Activated CD8-positive, alpha-beta T cell treated with anti-CD3 and anti-CD28 coated beads, Interleukin-2, amount 10 ng/mL, durations not matched to agents 7 days and 5 days (primary cell): ENCODE measurements around the gene ZC3H12A. TPM values are rescaled to one million over a fixed set of nuclear protein-coding genes. Genes with fewer than 3 reads are reported as not detected.

ENCODE experiments used
- ATAC-seq: fragments of 150-1000 bp; cut with Tn5 transposase; one replicate; pipeline ENCODE4 v1.10.0; 2021; ENCODE audit warnings: moderate library complexity
- CTCF ChIA-PET: fragments of 350-600 bp; sonication (Branson Sonifier 250); formaldehyde crosslinking; loops from one replicate; lab custom pipeline; 2021; ENCODE audit warnings: antibody characterized with exemption; lab: Charles Lee
- POLR2A ChIA-PET: fragments of 350-600 bp; sonication (Branson Sonifier 250); formaldehyde crosslinking; loops from one replicate; lab custom pipeline; 2021; ENCODE audit warnings: antibody characterized with exemption; lab: Charles Lee
- DNase-seq: peaks from one replicate; pipeline ENCODE4 v3.0.0-alpha.2; 2020
- H3K27ac Mint-ChIP-seq: one replicate; pipeline ENCODE4 v1.8.0; 2021; ENCODE audit warnings: mild to moderate bottlenecking, mixed read lengths
- H3K27me3 Mint-ChIP-seq: one replicate; pipeline ENCODE4 v1.8.0; 2021; ENCODE audit warnings: low read depth, mixed read lengths
- H3K36me3 Mint-ChIP-seq: one replicate; pipeline ENCODE4 v1.8.0; 2021; ENCODE audit warnings: low read depth, mixed read lengths
- H3K4me1 Mint-ChIP-seq: one replicate; pipeline ENCODE4 v1.8.0; 2021; ENCODE audit warnings: low read depth, mixed read lengths
- H3K4me3 Mint-ChIP-seq: one replicate; pipeline ENCODE4 v1.8.0; 2021; ENCODE audit warnings: mild to moderate bottlenecking, mixed read lengths
- H3K9me3 Mint-ChIP-seq: one replicate; pipeline ENCODE4 v1.8.0; 2022; ENCODE audit warnings: mixed read lengths; ENCODE audit not compliant: insufficient read depth
- total RNA-seq, 2 experiments: library from RNA; stranded (reverse); gene quantifications; one replicate each; pipeline ENCODE4 v1.2.3, GENCODE V29; 2021

Gene ZC3H12A
- total RNA-seq, 2 experiments from 2014 or later = 15.1 to 17.8 TPM

GRCh38 chr1:37485902-37486679, 11.7 kb downstream of the ZC3H12A start:
- no peak overlapping the region for H3K4me3 Mint-ChIP-seq
- peak overlapping the region; percentile 84 for H3K27ac Mint-ChIP-seq
- H3K36me3 Mint-ChIP-seq = peaks cover 31% of the 10 kb centered on the region
- no peaks in the 10 kb centered on the region for H3K9me3 Mint-ChIP-seq
- ChIA-PET CTCF (interaction anchor here (0.6 to 11.1 kb wide), 16 partner anchors 11 to 1263 kb away, joined by 3 to 269 read pairs (median 11); partner anchors contain the start of genes CDCA8, SNIP1 and ZC3H12A), POLR2A (interaction anchor here (1.1 to 4.4 kb wide), 6 partner anchors 11 to 37 kb away, joined by 3 to 49 read pairs (median 3); partner anchors contain the start of genes MEAF6 and ZC3H12A)
- no peak for DNase-seq
- H3K4me1 Mint-ChIP-seq = peaks cover 26% of the 10 kb centered on the region
- no peak for ATAC-seq
- H3K27me3 Mint-ChIP-seq = no peaks in the 10 kb centered on the region

- ATAC-seq = peak; percentile 63
- Mint-ChIP-seq H3K9me3 (no peaks in the 10 kb centered on the region), H3K36me3 (peaks cover 23% of the 10 kb centered on the region), H3K4me3 (no peak overlapping the region), H3K4me1 (peaks cover 17% of the 10 kb centered on the region), H3K27ac (peak overlapping the region; percentile 84), H3K27me3 (no peaks in the 10 kb centered on the region)
- ChIA-PET CTCF (interaction anchor here (0.6 to 11.1 kb wide), 32 partner anchors 12 to 1011 kb away, joined by 3 to 269 read pairs (median 8); partner anchors contain the start of genes CDCA8, MEAF6, SNIP1 and ZC3H12A), POLR2A (interaction anchor here (0.9 to 4.4 kb wide), 10 partner anchors 8 to 37 kb away, joined by 3 to 49 read pairs (median 3); partner anchors contain the start of genes MEAF6 and ZC3H12A)
- peak; percentile 82 for DNase-seq
Measured at GRCh38 chr1:37486680-37487618, 12.6 kb downstream of the ZC3H12A start.

GRCh38 chr1:37487619-37487984, 13.2 kb downstream of the ZC3H12A start:
- Mint-ChIP-seq H3K4me1 (peaks cover 15% of the 10 kb centered on the region), H3K4me3 (no peak overlapping the region), H3K9me3 (no peaks in the 10 kb centered on the region), H3K27me3 (no peaks in the 10 kb centered on the region), H3K36me3 (peaks cover 18% of the 10 kb centered on the region), H3K27ac (peak overlapping the region; percentile 84)
- ChIA-PET POLR2A (interaction anchor here (0.9 to 4.4 kb wide), 8 partner anchors 9 to 38 kb away, joined by 3 to 49 read pairs (median 3); partner anchors contain the start of genes MEAF6 and ZC3H12A), CTCF (interaction anchor here (0.7 to 11.1 kb wide), 29 partner anchors 12 to 1012 kb away, joined by 3 to 269 read pairs (median 9); partner anchors contain the start of genes CDCA8, MEAF6, SNIP1 and ZC3H12A)
- no peak for ATAC-seq
- no peak for DNase-seq

- H3K4me3 Mint-ChIP-seq = no peak overlapping the region
- CTCF ChIA-PET = interaction anchor here (1.1 to 11.1 kb wide), 3 partner anchors 21 to 37 kb away, joined by 3 to 269 read pairs (median 4); no protein-coding TSS in a partner anchor
- no peak for ATAC-seq
Measured at GRCh38 chr1:37493336-37494098, 19.1 kb downstream of the ZC3H12A start.

GRCh38 chr1:37495875-37496274, 21.5 kb downstream of the ZC3H12A start:
- Mint-ChIP-seq H3K4me3 (no peak overlapping the region), H3K27me3 (no peaks in the 10 kb centered on the region), H3K27ac (no peak overlapping the region), H3K36me3 (peaks cover 39% of the 10 kb centered on the region), H3K4me1 (peaks cover 6% of the 10 kb centered on the region), H3K9me3 (no peaks in the 10 kb centered on the region)
- ChIA-PET CTCF (interaction anchor here (1.0 to 10.4 kb wide), 4 partner anchors 9 to 41 kb away, joined by 3 to 111 read pairs (median 6); partner anchors contain the start of gene MEAF6), POLR2A (no interaction called here)
- DNase-seq (no peak), ATAC-seq (no peak)

More at GRCh38 chr1:37493336-37494098, 19.1 kb downstream of the ZC3H12A start:
- Mint-ChIP-seq H3K4me1 (peaks cover 6% of the 10 kb centered on the region), H3K36me3 (peaks cover 25% of the 10 kb centered on the region), H3K27ac (no peak overlapping the region), H3K9me3 (no peaks in the 10 kb centered on the region), H3K27me3 (no peaks in the 10 kb centered on the region)
- DNase-seq = no peak
- POLR2A ChIA-PET = interaction anchor here (1.0 kb wide), 1 partner anchor 10 kb away, joined by 5 read pairs; no protein-coding TSS in a partner anchor

GRCh38 chr1:37497832-37498231, 23.5 kb downstream of the ZC3H12A start:
- no peak for DNase-seq
- POLR2A ChIA-PET = interaction anchor here (0.8 kb wide), 1 partner anchor 10 kb away, joined by 3 read pairs; no protein-coding TSS in a partner anchor
- H3K27ac Mint-ChIP-seq = no peak overlapping the region
- CTCF ChIA-PET = interaction anchor here (0.9 to 10.4 kb wide), 4 partner anchors 11 to 41 kb away, joined by 3 to 111 read pairs (median 4); no protein-coding TSS in a partner anchor
- ATAC-seq = no peak
- H3K27me3 Mint-ChIP-seq = no peaks in the 10 kb centered on the region
- H3K9me3 Mint-ChIP-seq = no peaks in the 10 kb centered on the region
- peaks cover 6% of the 10 kb centered on the region for H3K4me1 Mint-ChIP-seq
- H3K36me3 Mint-ChIP-seq = peaks cover 45% of the 10 kb centered on the region
- H3K4me3 Mint-ChIP-seq = no peak overlapping the region

GRCh38 chr1:37498872-37499617, 24.7 kb downstream of the ZC3H12A start:
- DNase-seq = no peak
- Mint-ChIP-seq H3K4me1 (peaks cover 2% of the 10 kb centered on the region), H3K36me3 (peaks cover 37% of the 10 kb centered on the region), H3K27ac (no peak overlapping the region), H3K27me3 (no peaks in the 10 kb centered on the region), H3K4me3 (no peak overlapping the region), H3K9me3 (no peaks in the 10 kb centered on the region)
- ChIA-PET POLR2A (interaction anchor here (1.2 to 1.6 kb wide), 2 partner anchors 16 to 20 kb away, joined by 4 to 8 read pairs; partner anchors contain the start of gene MEAF6), CTCF (interaction anchor here (0.9 to 10.4 kb wide), 4 partner anchors 10 to 15 kb away, joined by 4 to 111 read pairs (median 6); partner anchors contain the start of gene MEAF6)
- ATAC-seq = no peak

- ATAC-seq = no peak
Measured at GRCh38 chr1:37501661-37502060, 27.3 kb downstream of the ZC3H12A start.

GRCh38 chr1:37502104-37502503, 27.7 kb downstream of the ZC3H12A start:
- ChIA-PET POLR2A (interaction anchor here (2.9 kb wide), 1 partner anchor 12 kb away, joined by 6 read pairs; the partner anchor contains the start of gene MEAF6), CTCF (interaction anchor here (10.4 kb wide), 1 partner anchor 15 kb away, joined by 111 read pairs; no protein-coding TSS in a partner anchor)
- ATAC-seq (no peak), DNase-seq (no peak)
- Mint-ChIP-seq H3K4me3 (no peak overlapping the region), H3K27me3 (no peaks in the 10 kb centered on the region), H3K9me3 (no peaks in the 10 kb centered on the region), H3K36me3 (peaks cover 49% of the 10 kb centered on the region), H3K4me1 (no peaks in the 10 kb centered on the region), H3K27ac (no peak overlapping the region)

More at GRCh38 chr1:37501661-37502060, 27.3 kb downstream of the ZC3H12A start:
- no peak overlapping the region for H3K4me3 Mint-ChIP-seq
- H3K36me3 Mint-ChIP-seq = peaks cover 48% of the 10 kb centered on the region
- H3K9me3 Mint-ChIP-seq = no peaks in the 10 kb centered on the region
- ChIA-PET POLR2A (interaction anchor here (2.9 kb wide), 1 partner anchor 13 kb away, joined by 6 read pairs; the partner anchor contains the start of gene MEAF6), CTCF (interaction anchor here (10.4 kb wide), 1 partner anchor 15 kb away, joined by 111 read pairs; no protein-coding TSS in a partner anchor)
- H3K27me3 Mint-ChIP-seq = no peaks in the 10 kb centered on the region
- H3K4me1 Mint-ChIP-seq = no peaks in the 10 kb centered on the region
- H3K27ac Mint-ChIP-seq = no peak overlapping the region
- DNase-seq = no peak
